Measurements from ENCODE around the gene MAGEA12.
"Not testable (repeated sequence)": the region's sequence is repeated elsewhere in the genome, so short reads cannot be mapped to it uniquely, and the experiment has no call there.

The MAGEA12 gene

GRCh38 chrX:152761582-152761981, 28.0 kb downstream of the MAGEA12 start:
- not testable (repeated sequence) for DNase-seq (ENCODE audit: low read depth, low spot score)

GRCh38 chrX:152766562-152766961, 33.0 kb downstream of the MAGEA12 start:
- DNase-seq (ENCODE audit: low read depth, low spot score), result not testable (repeated sequence)

- not testable (repeated sequence) for DNase-seq (ENCODE audit: low read depth, low spot score)
Observed at GRCh38 chrX:152769549-152770289, 36.2 kb downstream of the MAGEA12 start, which contains the start of gene MAGEA6. MAGEA6 (minus strand) TSS chrX:152769689; CDS start chrX:152767650, 2,039 bp downstream.

- DNase-seq (ENCODE audit: low read depth, low spot score), result not testable (repeated sequence)
Observed at GRCh38 chrX:152787062-152787461, 53.5 kb downstream of the MAGEA12 start.

Data from astrocyte of the hippocampus (primary cell).